D721Med (cell line): Measurements from ENCODE around the gene CHRDL1.
"Not testable (repeated sequence)": the region's sequence is repeated elsewhere in the genome, so short reads cannot be mapped to it uniquely, and the experiment has no call there.

Experiments used
- DNase-seq: peaks from one replicate; pipeline ENCODE4 v3.0.0; 2011; ENCODE audit warnings: low spot score; ENCODE audit not compliant: insufficient read length
- FAIRE-seq: peaks from 2 replicates; lab custom pipeline; 2011; peaks lifted over from hg19 to GRCh38; lab: Jason Lieb, UNC
- CTCF ChIP-seq: IDR thresholded peaks from 2 replicates; pipeline ENCODE4 v1.5.1; 2012; ENCODE audit warnings: mild to moderate bottlenecking, control low read depth; ENCODE audit not compliant: insufficient read depth; ENCODE audit errors: missing control alignments

CHRDL1 gene

GRCh38 chrX:110795645-110796406, at the start of gene CHRDL1:
Gene CHRDL1, minus strand, starts transcription at chrX:110795817. Its CDS starts 3,636 bp downstream, at chrX:110792181.
- FAIRE-seq = no peak
- DNase-seq = no peak

GRCh38 chrX:110836982-110837381, 41.4 kb upstream of the CHRDL1 start:
- FAIRE-seq (no peak), DNase-seq (no peak)
- TF ChIP-seq CTCF = no peak

More at GRCh38 chrX:110795645-110796406, at the start of gene CHRDL1:
- no peak for TF ChIP-seq CTCF

- no peak for TF ChIP-seq CTCF
- no peak for FAIRE-seq
- no peak for DNase-seq
These were observed 40.8 kb upstream of the CHRDL1 start for GRCh38 chrX:110836451-110836850.

GRCh38 chrX:110836001-110836400, 40.4 kb upstream of the CHRDL1 start:
- no peak for TF ChIP-seq CTCF
- DNase-seq (no peak), FAIRE-seq (no peak)

- TF ChIP-seq CTCF = no peak
- no peak for FAIRE-seq
These were observed 30.4 kb upstream of the CHRDL1 start for GRCh38 chrX:110825972-110826371.

GRCh38 chrX:110816543-110816942, 20.9 kb upstream of the CHRDL1 start:
- not testable (repeated sequence) for FAIRE-seq, DNase-seq

More at GRCh38 chrX:110825972-110826371, 30.4 kb upstream of the CHRDL1 start:
- DNase-seq = no peak

- FAIRE-seq = no peak
- no peak for TF ChIP-seq CTCF
- DNase-seq = no peak
These were observed 10.5 kb upstream of the CHRDL1 start for GRCh38 chrX:110806145-110806544.

- no peak for TF ChIP-seq CTCF
- FAIRE-seq (no peak), DNase-seq (no peak)
These were observed 9.7 kb upstream of the CHRDL1 start for GRCh38 chrX:110805303-110805702.
